Measurements from ENCODE around the gene SLC5A6. TPM values are rescaled to one million over a fixed set of nuclear protein-coding genes. Genes with fewer than 3 reads are reported as not detected.

Gene SLC5A6
- total RNA-seq, 1 donor from 2014 or later, result 76.3 TPM

- Mint-ChIP-seq H3K4me1 (ENCODE audit: unreplicated experiment) (peaks cover 33% of the 10 kb centered on the region), H3K4me3 (peak overlapping the region; percentile 99), H3K27me3 (no peaks in the 10 kb centered on the region), H3K9me3 (no peaks in the 10 kb centered on the region), H3K36me3 (peaks cover 30% of the 10 kb centered on the region), H3K27ac (peak overlapping the region; percentile 99)
- peak; percentile 85 for DNase-seq (ENCODE audit: extremely low spot score, unreplicated experiment)
- no peak for TF ChIP-seq CTCF (conservative IDR thresholded peaks at IDR 0.05)
These were observed 676 bp downstream of the SLC5A6 start for GRCh38 chr2:27211241-27211942.

- DNase-seq (ENCODE audit: extremely low spot score, unreplicated experiment), result no peak
- Mint-ChIP-seq H3K4me3 (peak overlapping the region; percentile 78), H3K27ac (peak overlapping the region; percentile 94), H3K36me3 (peaks cover 27% of the 10 kb centered on the region), H3K9me3 (no peaks in the 10 kb centered on the region), H3K27me3 (no peaks in the 10 kb centered on the region), H3K4me1 (ENCODE audit: unreplicated experiment) (peaks cover 23% of the 10 kb centered on the region)
- TF ChIP-seq CTCF (conservative IDR thresholded peaks at IDR 0.05), result no peak
These were observed 2.3 kb downstream of the SLC5A6 start for GRCh38 chr2:27209621-27210401.

DNA sequence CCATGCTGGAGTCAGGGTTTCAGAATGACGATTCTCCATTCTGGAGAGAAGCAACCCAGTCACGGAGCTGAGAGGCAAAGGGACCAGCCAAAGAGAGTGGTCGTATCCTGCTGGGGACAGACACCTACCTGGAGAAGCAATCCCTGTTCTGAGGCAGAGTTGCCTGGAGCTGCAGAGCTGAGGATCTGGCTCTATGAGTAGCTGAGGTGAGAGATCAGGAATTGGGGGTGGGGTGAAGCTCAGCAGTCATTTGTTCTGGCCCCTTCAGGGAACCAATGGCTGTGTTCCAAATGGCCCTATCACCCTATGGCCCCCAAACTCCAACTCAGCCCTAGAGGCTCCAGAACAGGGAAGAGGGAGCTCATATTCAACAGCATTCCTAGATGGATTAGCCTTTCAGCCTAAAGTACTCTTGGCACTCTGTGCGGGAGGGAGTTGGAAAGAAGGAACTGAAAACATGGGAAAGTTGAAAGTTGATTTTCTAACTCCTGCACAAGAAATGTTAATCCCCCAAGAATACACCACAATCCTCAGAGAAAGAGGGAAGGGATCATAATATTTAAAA, 3.5 kb downstream of the SLC5A6 start:
- H3K4me1 Mint-ChIP-seq (ENCODE audit: unreplicated experiment), result peaks cover 19% of the 10 kb centered on the region
- H3K9me3 Mint-ChIP-seq, result no peaks in the 10 kb centered on the region
- no peak for DNase-seq (ENCODE audit: extremely low spot score, unreplicated experiment)
- peaks cover 27% of the 10 kb centered on the region for H3K36me3 Mint-ChIP-seq
- H3K4me3 Mint-ChIP-seq, result peak overlapping the region; percentile 39
- no peak overlapping the region for H3K27ac Mint-ChIP-seq
- no peak for TF ChIP-seq CTCF (conservative IDR thresholded peaks at IDR 0.05)
- H3K27me3 Mint-ChIP-seq, result no peaks in the 10 kb centered on the region

GRCh38 chr2:27206346-27206745, 5.7 kb downstream of the SLC5A6 start:
- no peak overlapping the region for H3K4me3 Mint-ChIP-seq
- no peaks in the 10 kb centered on the region for H3K27me3 Mint-ChIP-seq

GRCh38 chr2:27205206-27205605, 6.9 kb downstream of the SLC5A6 start:
- Mint-ChIP-seq H3K4me3 (no peak overlapping the region), H3K27ac (no peak overlapping the region), H3K36me3 (peaks cover 33% of the 10 kb centered on the region), H3K27me3 (no peaks in the 10 kb centered on the region), H3K4me1 (ENCODE audit: unreplicated experiment) (peaks cover 16% of the 10 kb centered on the region), H3K9me3 (no peaks in the 10 kb centered on the region)
- TF ChIP-seq CTCF (conservative IDR thresholded peaks at IDR 0.05), result no peak
- no peak for DNase-seq (ENCODE audit: extremely low spot score, unreplicated experiment)

More at GRCh38 chr2:27206346-27206745, 5.7 kb downstream of the SLC5A6 start:
- peaks cover 18% of the 10 kb centered on the region for H3K4me1 Mint-ChIP-seq (ENCODE audit: unreplicated experiment)
- H3K36me3 Mint-ChIP-seq, result peaks cover 33% of the 10 kb centered on the region
- no peak for TF ChIP-seq CTCF (conservative IDR thresholded peaks at IDR 0.05)
- DNase-seq (ENCODE audit: extremely low spot score, unreplicated experiment), result no peak
- H3K9me3 Mint-ChIP-seq, result no peaks in the 10 kb centered on the region
- H3K27ac Mint-ChIP-seq, result no peak overlapping the region
